Progenitor cell of endocrine pancreas (in vitro differentiated cells): ENCODE measurements around the gene CALHM1. TPM values are rescaled to one million over a fixed set of nuclear protein-coding genes. Genes with fewer than 3 reads are reported as not detected.

Source experiments
- DNase-seq: peaks from one replicate; pipeline ENCODE4 v3.0.0; 2021; ENCODE audit warnings: low spot score; ENCODE audit not compliant: unreplicated experiment
- H3K27ac Mint-ChIP-seq: 2 replicates; pipeline ENCODE4 v1.8.0; 2021; ENCODE audit warnings: mild to moderate bottlenecking, moderate library complexity, mixed read lengths
- H3K27me3 Mint-ChIP-seq: 2 replicates; pipeline ENCODE4 v1.8.0; 2021; ENCODE audit warnings: mixed read lengths
- H3K36me3 Mint-ChIP-seq: 2 replicates; pipeline ENCODE4 v1.8.0; 2022; ENCODE audit warnings: mixed read lengths; ENCODE audit not compliant: insufficient read depth
- H3K4me1 Mint-ChIP-seq: 2 replicates; pipeline ENCODE4 v1.8.0; 2021; ENCODE audit warnings: low read depth, mixed read lengths
- H3K4me3 Mint-ChIP-seq: 2 replicates; pipeline ENCODE4 v1.8.0; 2021; ENCODE audit warnings: low read depth, mild to moderate bottlenecking, moderate library complexity, mixed read lengths
- H3K9me3 Mint-ChIP-seq: 2 replicates; pipeline ENCODE4 v1.8.0; 2021; ENCODE audit warnings: low read depth, mixed read lengths
- CTCF ChIP-seq: fragments of 200-600 bp; sonication (generic); IDR thresholded peaks from one replicate; pipeline ENCODE4 v1.5.0; 2021; ENCODE audit warnings: antibody characterized with exemption, mild to moderate bottlenecking; ENCODE audit not compliant: unreplicated experiment
- total RNA-seq: library from RNA; stranded (reverse); gene quantifications from 2 replicates; pipeline ENCODE4 v1.2.1, GENCODE V29; 2021

CALHM1 gene
- total RNA-seq, 1 donor from 2014 or later = not detected

- H3K27ac Mint-ChIP-seq = no peak overlapping the region
- no peak for TF ChIP-seq CTCF
- H3K4me1 Mint-ChIP-seq = peaks cover 26% of the 10 kb centered on the region
- no peaks in the 10 kb centered on the region for H3K9me3 Mint-ChIP-seq
- H3K27me3 Mint-ChIP-seq = peaks cover 24% of the 10 kb centered on the region
- DNase-seq = no peak
- H3K36me3 Mint-ChIP-seq = peaks cover 2% of the 10 kb centered on the region
- no peak overlapping the region for H3K4me3 Mint-ChIP-seq
Observed at GRCh38 chr10:103502849-103503660, 44.4 kb upstream of the CALHM1 start.

- H3K4me3 Mint-ChIP-seq = no peak overlapping the region
- no peak for TF ChIP-seq CTCF
- H3K27me3 Mint-ChIP-seq = peaks cover 34% of the 10 kb centered on the region
- H3K36me3 Mint-ChIP-seq = peaks cover 2% of the 10 kb centered on the region
- H3K9me3 Mint-ChIP-seq = no peaks in the 10 kb centered on the region
- no peak overlapping the region for H3K27ac Mint-ChIP-seq
- H3K4me1 Mint-ChIP-seq = peaks cover 13% of the 10 kb centered on the region
- no peak for DNase-seq
Observed at GRCh38 chr10:103501186-103501585, 42.5 kb upstream of the CALHM1 start.

GRCh38 chr10:103500481-103500880, 41.8 kb upstream of the CALHM1 start:
- Mint-ChIP-seq H3K4me1 (peaks cover 9% of the 10 kb centered on the region), H3K27me3 (peaks cover 40% of the 10 kb centered on the region), H3K27ac (no peak overlapping the region), H3K9me3 (no peaks in the 10 kb centered on the region), H3K4me3 (no peak overlapping the region), H3K36me3 (peaks cover 2% of the 10 kb centered on the region)
- no peak for TF ChIP-seq CTCF
- DNase-seq = no peak

- Mint-ChIP-seq H3K4me3 (no peak overlapping the region), H3K27ac (no peak overlapping the region), H3K27me3 (peaks cover 46% of the 10 kb centered on the region), H3K9me3 (no peaks in the 10 kb centered on the region), H3K36me3 (peaks cover 2% of the 10 kb centered on the region), H3K4me1 (peaks cover 9% of the 10 kb centered on the region)
- no peak for DNase-seq
- no peak for TF ChIP-seq CTCF
Observed at GRCh38 chr10:103499881-103500280, 41.2 kb upstream of the CALHM1 start.

GRCh38 chr10:103498936-103499638, 40.4 kb upstream of the CALHM1 start:
- H3K4me1 Mint-ChIP-seq = peaks cover 7% of the 10 kb centered on the region
- no peak for TF ChIP-seq CTCF
- peaks cover 2% of the 10 kb centered on the region for H3K36me3 Mint-ChIP-seq
- no peak overlapping the region for H3K27ac Mint-ChIP-seq
- H3K4me3 Mint-ChIP-seq = no peak overlapping the region
- DNase-seq = no peak
- no peaks in the 10 kb centered on the region for H3K9me3 Mint-ChIP-seq
- peaks cover 52% of the 10 kb centered on the region for H3K27me3 Mint-ChIP-seq
